T follicular helper cell (primary cell): Measurements from ENCODE around the gene HSF4.

Experiments used
- DNase-seq: peaks from one replicate; pipeline ENCODE4 v3.0.0-alpha.2; 2020; ENCODE audit warnings: low read depth

Gene HSF4

GRCh38 chr16:67166598-67167168 lies 2.1 kb downstream of the HSF4 start:
- no peak for DNase-seq

DNA sequence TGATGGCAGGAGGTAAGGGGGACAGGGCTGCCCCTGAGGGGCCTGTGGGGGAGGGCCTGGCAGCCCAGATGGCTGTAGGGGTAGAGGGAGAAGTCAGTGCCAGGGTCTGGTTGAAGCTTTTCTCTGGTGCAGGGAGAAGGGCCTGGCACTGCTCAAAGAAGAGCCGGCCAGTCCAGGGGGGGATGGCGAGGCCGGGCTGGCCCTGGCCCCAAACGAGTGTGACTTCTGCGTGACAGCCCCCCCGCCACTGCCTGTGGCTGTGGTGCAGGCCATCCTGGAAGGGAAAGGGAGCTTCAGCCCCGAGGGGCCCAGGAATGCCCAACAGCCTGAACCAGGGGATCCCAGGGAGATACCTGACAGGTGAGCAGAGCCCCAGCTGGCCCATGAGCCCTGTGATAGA lies 3.0 kb downstream of the HSF4 start:
- DNase-seq: no peak

- no peak for DNase-seq
These were observed 4.5 kb downstream of the HSF4 start for GRCh38 chr16:67169011-67169451.

DNA sequence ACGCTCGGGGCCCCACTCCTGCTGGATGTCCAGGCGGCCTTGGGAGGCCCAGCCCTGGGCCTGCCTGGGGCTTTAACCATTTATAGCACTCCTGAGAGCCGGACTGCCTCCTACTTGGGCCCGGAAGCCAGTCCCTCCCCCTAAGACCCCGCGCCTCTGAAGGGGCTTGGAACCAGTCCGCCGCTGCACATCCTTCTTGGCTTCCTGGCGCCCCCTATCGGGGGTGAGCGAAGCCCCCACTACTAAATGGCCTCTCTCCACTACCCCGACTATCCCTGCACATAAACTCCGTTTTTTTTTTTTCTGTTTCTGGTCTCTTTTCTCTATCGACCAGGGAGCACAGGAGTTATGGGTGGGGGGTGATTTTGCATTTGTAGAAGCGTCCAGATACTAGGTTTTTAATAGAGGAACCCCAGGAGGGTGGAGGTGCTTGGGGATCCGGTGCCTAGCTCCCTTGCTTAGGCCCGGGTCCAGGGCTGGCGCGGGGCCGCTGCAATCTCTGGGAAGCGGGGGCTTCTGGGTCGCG lies 5.2 kb downstream of the HSF4 start:
- no peak for DNase-seq

GRCh38 chr16:67170168-67170948 lies 5.8 kb downstream of the HSF4 start, which contains the start of gene NOL3:
Gene NOL3, plus strand, starts transcription at chr16:67170538.
- no peak for DNase-seq

- no peak for DNase-seq
These were observed 6.6 kb downstream of the HSF4 start for GRCh38 chr16:67170949-67171649.

GRCh38 chr16:67173323-67173722 lies 8.8 kb downstream of the HSF4 start:
- no peak for DNase-seq

- peak; percentile 47 for DNase-seq
These were observed 9.5 kb downstream of the HSF4 start for GRCh38 chr16:67173808-67174705.

DNA sequence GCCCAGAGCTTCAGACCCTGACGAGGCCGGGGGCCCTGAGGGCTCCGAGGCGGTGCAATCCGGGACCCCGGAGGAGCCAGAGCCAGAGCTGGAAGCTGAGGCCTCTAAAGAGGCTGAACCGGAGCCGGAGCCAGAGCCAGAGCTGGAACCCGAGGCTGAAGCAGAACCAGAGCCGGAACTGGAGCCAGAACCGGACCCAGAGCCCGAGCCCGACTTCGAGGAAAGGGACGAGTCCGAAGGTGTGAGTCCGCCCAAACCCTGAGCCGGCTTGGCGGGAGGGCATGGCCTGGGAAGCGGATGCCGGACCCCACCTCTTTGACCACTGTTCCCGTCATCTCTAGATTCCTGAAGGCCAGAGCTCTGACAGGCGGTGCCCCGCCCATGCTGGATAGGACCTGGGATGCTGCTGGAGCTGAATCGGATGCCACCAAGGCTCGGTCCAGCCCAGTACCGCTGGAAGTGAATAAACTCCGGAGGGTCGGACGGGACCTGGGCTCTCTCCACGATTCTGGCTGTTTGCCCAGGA lies 10.2 kb downstream of the HSF4 start:
- DNase-seq: no peak

GRCh38 chr16:67176662-67177061 lies 12.1 kb downstream of the HSF4 start:
- DNase-seq: no peak

DNA sequence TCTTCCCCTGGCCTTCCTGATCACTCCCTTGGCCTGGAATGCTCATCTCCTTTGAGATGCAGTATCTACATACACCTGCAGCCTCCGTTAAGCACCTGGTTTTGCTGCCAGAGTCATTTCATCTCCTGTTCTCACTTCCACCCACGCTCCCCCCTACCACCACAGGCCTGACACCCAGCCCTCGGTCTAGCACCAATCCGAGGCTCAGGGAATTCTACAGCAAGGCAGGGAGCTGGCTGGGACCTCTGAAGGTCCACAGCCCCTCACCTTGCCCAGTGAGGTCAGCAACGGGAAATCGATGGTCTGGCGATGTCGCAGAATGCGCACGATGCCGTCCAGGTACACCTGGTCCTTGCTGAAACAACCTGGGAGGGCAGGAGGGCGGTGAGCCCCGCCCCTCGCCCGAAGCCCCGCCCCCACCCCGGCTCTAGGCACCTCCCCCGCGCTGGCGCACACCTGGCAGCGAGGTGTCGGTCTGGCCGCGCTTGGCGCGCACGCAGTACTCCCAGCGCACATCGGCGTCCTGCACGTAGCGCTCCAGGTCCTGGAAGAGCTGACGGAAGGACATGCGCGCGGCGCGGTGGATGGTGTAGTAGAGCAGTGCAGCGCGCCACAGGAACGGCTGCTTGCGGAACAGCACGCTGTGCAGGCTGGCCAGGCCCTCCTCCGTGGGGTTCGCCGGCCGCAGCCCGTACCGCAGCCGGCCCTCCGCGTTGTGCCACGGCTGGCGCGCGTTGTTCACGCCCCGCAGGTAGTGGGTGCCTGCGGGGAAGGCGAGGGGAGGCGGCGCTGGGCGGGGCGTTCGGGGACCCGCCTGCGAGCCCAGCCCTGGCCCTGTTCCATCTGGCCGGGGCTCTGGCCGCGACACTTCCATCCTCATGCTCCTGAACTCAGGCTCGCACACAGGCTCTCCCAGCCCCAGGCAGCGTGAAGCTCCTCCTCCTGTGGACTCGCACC lies 13.5 kb downstream of the HSF4 start:
- DNase-seq: peak; percentile 59

- no peak for DNase-seq
These were observed 15.0 kb downstream of the HSF4 start for GRCh38 chr16:67179421-67180080.

DNA sequence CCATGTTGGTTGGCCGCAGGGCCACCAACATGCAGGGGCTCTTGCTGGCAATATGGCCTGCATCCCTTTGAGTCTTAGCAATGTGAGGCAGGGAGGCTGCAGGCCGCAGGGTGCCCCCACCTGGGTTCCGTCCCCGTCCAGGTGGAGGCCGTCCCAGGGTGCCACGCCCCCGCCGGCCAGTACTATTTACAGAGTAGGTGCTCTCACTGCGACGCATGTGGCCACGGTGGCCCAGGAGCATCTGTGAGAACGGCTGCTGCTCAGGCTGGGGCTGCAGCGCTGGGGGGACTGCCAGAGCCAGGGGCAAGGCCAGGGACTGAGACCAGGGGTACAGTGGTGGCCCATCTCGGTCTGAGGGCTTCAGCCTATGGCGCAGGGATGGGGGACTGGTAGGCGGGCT lies 15.6 kb downstream of the HSF4 start:
- no peak for DNase-seq

DNA sequence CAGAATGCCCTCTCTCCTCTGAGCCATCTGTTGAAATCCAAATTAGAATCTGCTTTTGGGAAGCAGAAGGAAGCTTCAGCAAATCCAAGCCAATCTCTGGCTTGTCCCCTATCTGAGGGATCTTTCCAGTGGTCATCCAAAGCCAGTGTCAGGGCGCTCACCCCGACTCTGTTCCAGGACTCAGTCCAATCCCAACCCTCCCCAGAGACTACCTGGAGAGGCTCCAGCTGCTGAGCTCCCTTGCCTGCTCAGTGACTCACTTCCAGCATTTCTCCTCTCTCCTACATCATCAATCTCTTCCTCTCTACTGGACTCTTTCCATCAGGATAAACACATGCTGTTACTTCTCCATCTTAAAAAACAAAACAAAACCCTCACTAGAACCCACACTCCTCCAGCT lies 16.8 kb downstream of the HSF4 start:
- no peak for DNase-seq

- no peak for DNase-seq
These were observed 17.7 kb downstream of the HSF4 start for GRCh38 chr16:67182288-67182687.

DNA sequence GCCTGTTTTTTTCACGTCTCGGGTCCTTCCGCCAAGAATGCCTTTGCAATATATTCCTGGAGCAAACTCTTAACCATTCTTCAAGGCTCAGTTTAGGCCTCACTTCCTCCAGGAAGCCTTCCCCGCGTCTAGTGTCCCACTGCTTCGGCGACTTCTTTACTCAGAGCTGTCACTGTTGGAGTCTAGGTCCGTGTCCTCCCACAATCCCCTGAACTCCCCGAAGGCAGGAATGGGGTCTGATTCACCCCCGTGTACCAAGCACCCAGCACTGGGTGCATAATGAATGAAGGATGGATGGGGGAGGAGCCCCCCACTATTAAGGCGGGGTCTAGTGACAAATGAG lies 18.7 kb downstream of the HSF4 start:
- DNase-seq: no peak

DNA sequence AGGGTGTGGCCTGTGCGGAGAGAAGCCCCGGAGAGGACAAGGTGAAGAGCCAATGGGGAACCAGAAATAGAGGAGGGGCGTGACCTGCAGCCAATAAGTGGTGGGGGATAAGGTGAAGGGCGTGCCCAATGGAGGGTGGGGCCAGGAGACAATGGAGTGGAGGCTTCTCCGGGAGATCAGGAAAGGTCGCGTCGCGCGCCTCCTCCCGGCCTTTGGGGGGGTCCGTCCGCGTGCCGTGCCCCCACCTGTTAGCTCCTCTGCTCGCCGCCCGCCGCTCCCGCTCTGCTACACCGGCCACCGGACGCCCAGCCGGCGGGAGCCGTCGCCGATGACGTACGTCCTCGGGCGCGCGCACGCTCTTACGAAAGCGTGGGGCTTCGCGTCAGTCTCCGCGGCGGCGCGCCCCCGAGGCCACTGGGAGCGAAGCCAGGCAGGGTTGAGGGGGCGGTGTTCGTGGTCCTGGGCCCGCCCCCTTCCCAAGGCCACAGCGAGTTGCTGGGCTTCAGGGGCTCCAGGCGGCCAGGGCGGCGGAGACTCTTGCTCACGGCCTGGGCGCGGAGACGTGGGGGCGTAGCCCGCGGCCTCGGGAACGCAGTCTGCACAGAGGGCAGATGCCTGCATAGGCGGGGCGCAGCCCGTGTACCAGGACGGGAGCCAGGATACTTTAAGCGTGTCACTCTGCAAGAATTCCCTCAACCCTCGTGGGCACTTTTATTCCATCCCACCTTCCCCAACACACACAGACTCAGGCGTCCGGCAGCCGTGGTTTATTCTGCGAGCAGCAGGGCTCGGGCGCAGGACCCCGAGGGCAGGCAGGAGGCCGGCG lies 19.3 kb downstream of the HSF4 start, which contains the start of gene MATCAP1:
TSS of gene MATCAP1 (minus strand) at position 337 of the 826 bp plus-strand sequence. CDS start 3,353 bp downstream, outside the sequence.
- DNase-seq: peak; percentile 91

DNA sequence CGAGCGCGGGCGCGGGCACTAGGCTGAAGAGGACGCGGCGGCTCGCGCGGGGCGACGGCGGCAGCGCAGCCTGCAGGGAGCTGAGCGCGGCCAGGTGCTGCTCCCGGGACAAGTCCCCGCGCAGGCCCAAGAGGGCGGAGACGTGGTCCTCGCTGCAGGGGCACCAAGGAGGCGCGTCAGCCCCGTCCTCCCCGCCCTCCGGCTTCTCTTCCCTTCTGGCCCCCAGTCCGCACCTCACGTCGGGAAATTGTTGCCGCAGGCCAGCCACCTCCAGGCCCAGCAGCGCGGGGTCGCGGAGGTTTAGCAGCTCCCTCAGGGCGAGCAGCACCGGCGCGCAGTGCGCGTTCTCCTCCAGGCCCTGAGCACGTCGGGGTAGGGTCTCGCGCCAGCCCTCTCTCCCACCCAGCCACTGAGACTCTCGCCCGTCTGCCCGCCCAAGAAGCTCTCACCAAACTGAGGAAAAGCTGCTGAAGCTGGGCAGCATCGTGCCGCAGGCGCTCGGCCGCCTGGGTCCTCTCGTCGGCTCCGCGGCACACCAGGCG lies 20.0 kb downstream of the HSF4 start:
- no peak for DNase-seq
